Colon (tissue), 2 donors: ENCODE results near the gene SSBP2.
"Not testable (repeated sequence)": the region's sequence is repeated elsewhere in the genome, so short reads cannot be mapped to it uniquely, and the experiment has no call there.

Experiments used
- FAIRE-seq: peaks from 2 replicates; lab custom pipeline; 2012; peaks lifted over from hg19 to GRCh38; lab: Jason Lieb, UNC
- donor health status: control.
- donor health status: control.

Gene SSBP2

GRCh38 chr5:81656783-81657182 lies 94.1 kb downstream of the SSBP2 start:
- peak; percentile 5 for FAIRE-seq

GRCh38 chr5:81650987-81651386 lies 99.9 kb downstream of the SSBP2 start:
- FAIRE-seq, result no peak

- no peak for FAIRE-seq
Observed at GRCh38 chr5:81646469-81646995, 104.4 kb downstream of the SSBP2 start.

GRCh38 chr5:81642210-81642609 lies 108.7 kb downstream of the SSBP2 start:
- FAIRE-seq, result no peak

GRCh38 chr5:81639556-81639955 lies 111.3 kb downstream of the SSBP2 start:
- FAIRE-seq, result no peak

GRCh38 chr5:81638471-81638870 lies 112.4 kb downstream of the SSBP2 start:
- FAIRE-seq, result no peak

- no peak for FAIRE-seq
Observed at GRCh38 chr5:81633891-81634290, 117.0 kb downstream of the SSBP2 start.

- no peak for FAIRE-seq
Observed at GRCh38 chr5:81633471-81633870, 117.4 kb downstream of the SSBP2 start.

GRCh38 chr5:81632679-81633078 lies 118.2 kb downstream of the SSBP2 start:
- FAIRE-seq, result no peak

GRCh38 chr5:81631621-81632020 lies 119.3 kb downstream of the SSBP2 start:
- FAIRE-seq, result no peak

GRCh38 chr5:81631124-81631523 lies 119.8 kb downstream of the SSBP2 start:
- FAIRE-seq, result no peak

GRCh38 chr5:81630684-81631083 lies 120.2 kb downstream of the SSBP2 start:
- no peak for FAIRE-seq

GRCh38 chr5:81629986-81630385 lies 120.9 kb downstream of the SSBP2 start:
- no peak for FAIRE-seq

- FAIRE-seq, result not testable (repeated sequence)
Observed at GRCh38 chr5:81628061-81628460, 122.8 kb downstream of the SSBP2 start.

GRCh38 chr5:81626524-81626923 lies 124.4 kb downstream of the SSBP2 start:
- FAIRE-seq, result no peak

- no peak for FAIRE-seq
Observed at GRCh38 chr5:81609810-81610375, 141.0 kb downstream of the SSBP2 start.

GRCh38 chr5:81608976-81609375 lies 141.9 kb downstream of the SSBP2 start:
- no peak for FAIRE-seq

- no peak for FAIRE-seq
Observed at GRCh38 chr5:81607693-81608092, 143.2 kb downstream of the SSBP2 start.

GRCh38 chr5:81606150-81606549 lies 144.7 kb downstream of the SSBP2 start:
- FAIRE-seq, result no peak

GRCh38 chr5:81605299-81605698 lies 145.6 kb downstream of the SSBP2 start:
- FAIRE-seq, result no peak

GRCh38 chr5:81604193-81604592 lies 146.7 kb downstream of the SSBP2 start:
- no peak for FAIRE-seq

- FAIRE-seq, result no peak
Observed at GRCh38 chr5:81601919-81602318, 149.0 kb downstream of the SSBP2 start.

- FAIRE-seq, result not testable (repeated sequence)
Observed at GRCh38 chr5:81592085-81592484, 158.8 kb downstream of the SSBP2 start.
